Prostate gland (tissue), 2 donors: ENCODE measurements around the gene EPS8L3. TPM values are rescaled to one million over a fixed set of nuclear protein-coding genes. Genes with fewer than 3 reads are reported as not detected.
"Not testable (repeated sequence)": the region's sequence is repeated elsewhere in the genome, so short reads cannot be mapped to it uniquely, and the experiment has no call there.

Experiments used
- DNase-seq: peaks from one replicate; pipeline ENCODE4 v3.0.0-alpha.2; 2019; ENCODE audit warnings: low spot score
- H3K27ac ChIP-seq, 2 donors: fragments of 200-600 bp; sonication (generic); 2 replicates each; pipeline ENCODE4 v1.5.1; 2017 to 2019
- H3K27me3 ChIP-seq: fragments of 200-600 bp; sonication (generic); replicated peaks from 2 replicates; pipeline ENCODE4 v1.5.1; 2019; ENCODE audit not compliant: insufficient read depth
- H3K36me3 ChIP-seq, 2 donors: fragments of 200-600 bp; sonication (generic); 1 replicate in 1 of 2; 2 replicates in 1 of 2; pipeline versions ENCODE4 v1.5.1 to v1.8.1; 2017 to 2019
- H3K4me1 ChIP-seq: fragments of 200-600 bp; sonication (generic); replicated peaks from 2 replicates; pipeline ENCODE4 v1.5.1; 2019
- H3K4me3 ChIP-seq, 2 donors: fragments of 200-600 bp; sonication (generic); 2 replicates each; pipeline ENCODE4 v1.5.1; 2017 to 2019
- H3K9me3 ChIP-seq: fragments of 200-600 bp; sonication (generic); 2 replicates; pipeline ENCODE4 v1.5.1; 2017
- POLR2A ChIP-seq: fragments of 450-650 bp; IDR thresholded peaks from one replicate; pipeline ENCODE4 v1.6.1; 2016; ENCODE audit warnings: antibody characterized with exemption, mild to moderate bottlenecking
- POLR2AphosphoS5 ChIP-seq: sonication (generic); formaldehyde crosslinking; IDR thresholded peaks from one replicate; pipeline ENCODE4 v1.6.1; 2017; ENCODE audit warnings: antibody characterized with exemption
- WGBS: methylation state at CpG from one replicate; pipeline ENCODE4 v1.1.5; 2018; 5-methylcytosine and 5-hydroxymethylcytosine counted together
- intact Hi-C: fragments of 100-400 bp; cut with DNase I; formaldehyde crosslinking; loops from one replicate; pipeline ENCODE4 v1.14.2; 2022
- total RNA-seq, 2 donors: library from RNA; depleted of rRNA; stranded (reverse); fragments of >200 nt; gene quantifications; one replicate each; pipeline ENCODE4 v1.1.0, GENCODE V29; 2016
- TF ChIP-seq, protein P1 (sequence below), 4 experiments: fragments of 200-600 bp in 2 of 4; fragments of 450-650 bp in 2 of 4; sonication (generic) in 2 of 4; IDR thresholded peaks; 1 replicate in 3 of 4; 2 replicates in 1 of 4; pipeline ENCODE4 v1.5.1; 2016 to 2019; ENCODE audit warnings: antibody characterized with exemption in 4 of 4, mild to moderate bottlenecking in 2 of 4, moderate library complexity in 2 of 4

EPS8L3 gene
- total RNA-seq, 2 donors from 2014 or later = 0.34 TPM; not detected in 1

- TF ChIP-seq POLR2AphosphoS5 (no peak), POLR2A (no peak)
- TF ChIP-seq, protein P1, sequence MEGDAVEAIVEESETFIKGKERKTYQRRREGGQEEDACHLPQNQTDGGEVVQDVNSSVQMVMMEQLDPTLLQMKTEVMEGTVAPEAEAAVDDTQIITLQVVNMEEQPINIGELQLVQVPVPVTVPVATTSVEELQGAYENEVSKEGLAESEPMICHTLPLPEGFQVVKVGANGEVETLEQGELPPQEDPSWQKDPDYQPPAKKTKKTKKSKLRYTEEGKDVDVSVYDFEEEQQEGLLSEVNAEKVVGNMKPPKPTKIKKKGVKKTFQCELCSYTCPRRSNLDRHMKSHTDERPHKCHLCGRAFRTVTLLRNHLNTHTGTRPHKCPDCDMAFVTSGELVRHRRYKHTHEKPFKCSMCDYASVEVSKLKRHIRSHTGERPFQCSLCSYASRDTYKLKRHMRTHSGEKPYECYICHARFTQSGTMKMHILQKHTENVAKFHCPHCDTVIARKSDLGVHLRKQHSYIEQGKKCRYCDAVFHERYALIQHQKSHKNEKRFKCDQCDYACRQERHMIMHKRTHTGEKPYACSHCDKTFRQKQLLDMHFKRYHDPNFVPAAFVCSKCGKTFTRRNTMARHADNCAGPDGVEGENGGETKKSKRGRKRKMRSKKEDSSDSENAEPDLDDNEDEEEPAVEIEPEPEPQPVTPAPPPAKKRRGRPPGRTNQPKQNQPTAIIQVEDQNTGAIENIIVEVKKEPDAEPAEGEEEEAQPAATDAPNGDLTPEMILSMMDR (IDR thresholded peaks at IDR 0.05) = no peak
- Histone ChIP-seq H3K4me1 (no peaks in the 10 kb centered on the region), H3K36me3 (no peaks in the 10 kb centered on the region), H3K27me3 (no peaks in the 10 kb centered on the region), H3K4me3 (no peak overlapping the region), H3K9me3 (no peaks in the 10 kb centered on the region), H3K27ac (no peak overlapping the region)
- intact Hi-C loops = no loop called here
- DNase-seq = no peak
- WGBS = 77% methylated on average over 5 of the region's 5 CpGs
Observed at GRCh38 chr1:109802901-109803561, 39.3 kb upstream of the EPS8L3 start.

- Histone ChIP-seq H3K4me1 (no peaks in the 10 kb centered on the region), H3K27ac (no peak overlapping the region), H3K27me3 (no peaks in the 10 kb centered on the region), H3K4me3 (no peak overlapping the region), H3K36me3 (no peaks in the 10 kb centered on the region), H3K9me3 (no peaks in the 10 kb centered on the region)
- TF ChIP-seq POLR2A = no peak
- TF ChIP-seq, protein P1 (IDR thresholded peaks at IDR 0.05) = no peak
- TF ChIP-seq POLR2AphosphoS5 = no peak
- DNase-seq = no peak
- 87% methylated on average over 16 of the region's 17 CpGs for WGBS
- intact Hi-C loops = no loop called here
Observed at GRCh38 chr1:109802136-109802900, 38.6 kb upstream of the EPS8L3 start.

- no peak overlapping the region for H3K4me3 ChIP-seq
- no peak for DNase-seq
- TF ChIP-seq POLR2A (no peak), POLR2AphosphoS5 (no peak)
- 61% methylated on average over 3 of the region's 3 CpGs for WGBS
- no peaks in the 10 kb centered on the region for H3K4me1 ChIP-seq
- H3K27me3 ChIP-seq = no peaks in the 10 kb centered on the region
- no peaks in the 10 kb centered on the region for H3K36me3 ChIP-seq
- no peaks in the 10 kb centered on the region for H3K9me3 ChIP-seq
- intact Hi-C loops = no loop called here
- H3K27ac ChIP-seq = no peak overlapping the region
Observed at GRCh38 chr1:109801791-109802135, 38.0 kb upstream of the EPS8L3 start.

DNA sequence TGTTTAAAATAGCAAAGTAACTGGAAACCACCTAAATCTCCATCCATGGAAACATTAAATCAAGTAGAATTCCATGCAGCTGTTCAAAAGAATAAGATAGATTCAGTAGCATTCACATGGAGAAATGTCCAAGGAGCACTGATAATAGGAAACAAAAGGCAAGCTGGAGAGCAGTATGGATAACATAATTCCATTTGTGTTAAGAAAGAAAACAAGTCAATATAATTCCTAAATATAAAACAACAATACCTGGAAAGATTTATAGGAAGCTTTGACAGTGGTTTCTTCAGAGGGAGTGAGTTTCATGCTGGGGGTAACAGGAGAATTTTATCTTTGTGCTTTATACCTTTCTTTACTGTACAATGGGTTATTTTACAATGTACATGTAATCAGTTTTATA lies 36.6 kb upstream of the EPS8L3 start:
- TF ChIP-seq, protein P1 (IDR thresholded peaks at IDR 0.05) = no peak
- TF ChIP-seq POLR2A (no peak), POLR2AphosphoS5 (no peak)
- intact Hi-C loops = no loop called here
- Histone ChIP-seq H3K27me3 (no peaks in the 10 kb centered on the region), H3K27ac (no peak overlapping the region), H3K9me3 (no peaks in the 10 kb centered on the region), H3K36me3 (no peaks in the 10 kb centered on the region), H3K4me1 (no peaks in the 10 kb centered on the region), H3K4me3 (no peak overlapping the region)
- DNase-seq = no peak

DNA sequence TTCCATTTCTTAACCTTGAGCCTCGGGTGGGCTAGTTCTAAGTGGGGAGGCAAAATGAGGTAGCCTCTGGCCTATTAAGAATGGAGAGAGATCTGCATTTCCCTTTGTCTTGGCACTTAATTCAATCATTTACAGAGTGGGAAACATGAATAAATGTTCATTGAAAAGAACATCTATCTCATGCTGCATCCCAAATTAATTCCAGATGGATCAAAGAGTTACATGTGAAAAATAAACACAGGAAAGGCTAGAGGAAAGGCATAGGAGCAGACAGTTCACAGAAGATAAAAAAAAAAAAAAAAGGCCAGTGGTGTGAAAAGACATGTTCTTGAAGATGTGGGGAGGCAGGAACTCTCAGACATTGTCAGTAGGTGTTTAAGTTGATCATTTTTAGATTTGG lies 35.7 kb upstream of the EPS8L3 start:
- Histone ChIP-seq H3K4me1 (no peaks in the 10 kb centered on the region), H3K9me3 (no peaks in the 10 kb centered on the region), H3K27me3 (no peaks in the 10 kb centered on the region), H3K27ac (no peak overlapping the region), H3K4me3 (no peak overlapping the region), H3K36me3 (no peaks in the 10 kb centered on the region)
- no peak for DNase-seq
- TF ChIP-seq POLR2A (no peak), POLR2AphosphoS5 (no peak)
- TF ChIP-seq, protein P1 (IDR thresholded peaks at IDR 0.05) = no peak
- intact Hi-C loops = loop anchor here (5.0 kb wide), 1 partner anchor 113 kb away; the partner anchor contains the start of gene CSF1
- 44% methylated on average over 1 of the region's 1 CpG for WGBS

- H3K9me3 ChIP-seq, H3K36me3 ChIP-seq, DNase-seq, H3K4me1 ChIP-seq, H3K27me3 ChIP-seq, H3K4me3 ChIP-seq: not testable (repeated sequence)
- H3K27ac ChIP-seq = peak overlapping the region; percentile 11 to 26
- intact Hi-C loops = loop anchor here (5.0 kb wide), 1 partner anchor 115 kb away; the partner anchor contains the start of gene CSF1
- 85% methylated on average over 5 of the region's 5 CpGs for WGBS
Observed at GRCh38 chr1:109797303-109797595, 33.5 kb upstream of the EPS8L3 start.
